ENCODE data around the gene ABR.

DNA sequence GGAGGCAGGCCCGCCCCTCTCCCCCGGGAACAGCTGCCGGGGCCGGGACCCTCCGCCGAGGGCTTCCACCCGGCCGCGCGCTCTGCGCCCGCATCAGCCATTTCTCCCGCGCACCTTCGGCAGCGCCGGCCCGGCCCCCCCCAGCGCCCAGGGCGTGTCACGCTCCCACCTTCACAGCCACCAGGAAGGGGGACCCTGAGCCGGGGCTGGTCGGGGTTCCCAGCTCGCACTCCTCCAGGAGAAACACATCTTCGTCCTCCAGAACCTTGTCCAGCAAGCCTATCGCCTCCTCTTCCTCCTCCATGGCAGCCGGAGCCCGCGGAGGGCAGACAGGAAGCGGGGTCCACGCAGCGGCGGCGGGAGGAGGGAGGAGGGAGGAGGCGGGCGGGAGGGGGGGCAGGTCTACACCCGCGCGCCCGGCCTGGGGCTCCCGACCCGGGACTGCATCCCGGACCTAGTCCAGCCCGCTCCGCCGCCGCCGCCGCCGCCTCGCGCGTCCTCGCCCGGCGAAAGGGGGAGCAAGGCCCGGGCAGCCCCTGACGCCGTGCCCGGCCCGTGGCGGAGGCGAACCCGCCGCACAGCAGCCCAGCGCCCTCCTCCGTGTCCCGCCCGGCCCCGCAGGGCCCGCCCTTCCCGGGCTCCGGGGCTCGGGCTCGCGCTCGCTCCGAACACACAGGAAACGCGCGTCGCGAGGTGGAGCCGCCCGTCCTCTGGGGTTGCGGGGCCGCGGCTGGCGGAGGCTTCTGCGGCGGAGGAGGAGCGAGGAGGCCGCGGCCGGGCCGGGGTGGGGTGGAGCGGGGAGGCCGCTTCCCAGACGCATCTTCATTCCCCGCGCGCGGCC lies 70.8 kb downstream of the ABR start:
- TF ChIP-seq CTCF (conservative IDR thresholded peaks at IDR 0.05): no peak
- TF ChIP-seq ZFX (IDR thresholded peaks at IDR 0.05): peak; percentile 94

All from C4-2B (cell line).